ENCODE measurements around the gene GCLM.
A peak's percentile ranks its signal among the peaks of the same experiment; 100 is the strongest.
"Not testable (repeated sequence)": the region's sequence is repeated elsewhere in the genome, so short reads cannot be mapped to it uniquely, and the experiment has no call there.

Gene GCLM, protein sequence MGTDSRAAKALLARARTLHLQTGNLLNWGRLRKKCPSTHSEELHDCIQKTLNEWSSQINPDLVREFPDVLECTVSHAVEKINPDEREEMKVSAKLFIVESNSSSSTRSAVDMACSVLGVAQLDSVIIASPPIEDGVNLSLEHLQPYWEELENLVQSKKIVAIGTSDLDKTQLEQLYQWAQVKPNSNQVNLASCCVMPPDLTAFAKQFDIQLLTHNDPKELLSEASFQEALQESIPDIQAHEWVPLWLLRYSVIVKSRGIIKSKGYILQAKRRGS

DNA sequence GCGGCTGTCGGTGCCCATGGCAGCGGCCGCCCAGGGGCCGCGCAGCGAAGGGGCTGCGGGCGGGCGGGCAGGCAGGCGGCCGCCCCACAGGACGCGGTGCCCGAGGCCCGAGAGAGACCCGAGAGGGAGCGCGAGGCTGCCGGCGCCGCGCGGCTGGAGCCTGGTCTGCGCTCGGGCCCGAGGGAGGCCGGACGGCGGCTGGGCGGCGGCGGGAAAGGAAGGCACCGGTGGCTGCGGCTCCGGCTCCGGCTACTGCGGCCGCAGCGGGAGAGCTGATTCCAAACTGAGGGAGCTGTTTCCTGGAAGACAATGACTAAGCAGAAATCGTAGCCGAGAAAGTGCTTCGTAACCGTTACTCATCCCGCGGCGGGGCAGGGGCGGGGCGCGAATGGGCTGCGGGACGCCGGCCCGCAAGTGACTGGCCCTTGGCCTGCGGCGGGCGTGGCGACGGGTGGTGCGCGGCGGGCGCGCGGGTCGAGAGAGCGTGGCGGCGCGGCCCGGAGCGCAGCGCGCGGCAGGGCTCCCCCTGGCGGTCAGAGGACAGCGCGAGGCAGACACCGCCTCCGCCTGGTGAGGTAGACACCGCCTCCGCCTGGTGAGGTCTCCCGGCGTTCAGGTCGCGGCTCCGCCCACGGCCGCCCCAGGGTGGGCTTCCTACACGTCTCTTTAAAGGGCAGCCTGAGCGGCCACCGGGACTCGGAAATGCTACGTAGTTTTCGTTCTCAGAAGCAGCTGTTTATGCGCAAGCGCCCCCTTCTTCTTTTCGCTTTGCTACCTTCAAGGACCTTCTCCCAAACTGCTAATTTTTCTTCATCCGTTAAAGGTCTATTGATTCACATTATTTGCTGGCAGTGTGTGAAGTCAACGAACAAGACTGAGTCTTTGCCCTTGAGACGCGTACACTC, at the start of gene GCLM:
Gene GCLM (minus strand): TSS at position 285 of the 905 bp plus-strand sequence. CDS start 267 bp downstream, at position 18.
- peak; percentile 90 for DNase-seq (ENCODE audit: low read depth)

DNA sequence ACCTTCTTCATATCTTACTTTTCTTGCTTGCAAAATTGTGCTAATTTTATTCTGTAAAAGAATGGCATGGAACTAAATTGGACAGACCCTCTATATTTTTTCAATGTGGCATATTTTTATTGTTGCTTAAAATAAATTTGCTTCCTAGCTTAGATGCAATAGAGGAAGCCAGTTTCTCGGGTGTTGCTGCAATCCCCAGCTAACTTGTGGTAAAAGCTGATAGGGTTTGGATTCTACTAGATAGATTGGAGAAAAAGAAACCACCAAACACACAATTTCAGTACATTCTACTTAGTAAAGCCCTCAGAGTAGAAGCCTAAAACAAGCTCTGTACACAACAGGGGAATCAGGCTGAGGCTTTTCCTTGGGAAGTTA, 49.5 kb upstream of the GCLM start:
- no peak for DNase-seq (ENCODE audit: low read depth)

DNA sequence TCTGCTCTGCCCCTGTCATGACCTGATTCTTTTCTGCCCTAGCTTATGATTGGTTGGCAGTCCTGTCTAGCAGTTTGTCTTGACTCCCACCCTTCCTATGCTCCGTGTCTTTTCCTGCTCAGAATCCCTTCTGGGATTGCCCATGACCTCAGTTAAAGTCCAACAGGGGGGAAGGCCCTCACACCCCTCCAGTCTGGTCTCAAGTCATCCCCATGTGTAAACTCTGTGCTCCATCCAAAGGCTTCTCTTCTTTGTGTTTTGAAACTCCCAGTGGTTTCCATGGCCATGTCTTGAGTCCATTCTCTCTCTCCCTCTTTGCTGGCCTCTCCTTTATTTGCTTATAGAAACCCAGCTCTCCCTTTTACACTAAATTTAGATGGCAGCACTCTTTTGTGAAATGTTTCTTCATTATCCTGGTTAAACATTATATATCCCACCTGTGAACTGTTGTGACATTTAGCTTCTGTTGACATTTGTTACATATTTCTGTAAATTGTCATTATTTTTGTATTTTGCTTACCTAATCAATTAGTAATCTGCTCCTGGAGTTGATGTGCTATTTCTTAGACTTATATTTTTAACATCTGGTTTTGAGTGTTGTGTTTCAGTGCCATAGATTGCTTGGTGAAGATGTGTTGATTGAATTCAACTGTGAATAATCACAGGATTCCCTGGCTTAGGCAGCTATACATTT, 48.9 kb upstream of the GCLM start:
- DNase-seq (ENCODE audit: low read depth): no peak

DNA sequence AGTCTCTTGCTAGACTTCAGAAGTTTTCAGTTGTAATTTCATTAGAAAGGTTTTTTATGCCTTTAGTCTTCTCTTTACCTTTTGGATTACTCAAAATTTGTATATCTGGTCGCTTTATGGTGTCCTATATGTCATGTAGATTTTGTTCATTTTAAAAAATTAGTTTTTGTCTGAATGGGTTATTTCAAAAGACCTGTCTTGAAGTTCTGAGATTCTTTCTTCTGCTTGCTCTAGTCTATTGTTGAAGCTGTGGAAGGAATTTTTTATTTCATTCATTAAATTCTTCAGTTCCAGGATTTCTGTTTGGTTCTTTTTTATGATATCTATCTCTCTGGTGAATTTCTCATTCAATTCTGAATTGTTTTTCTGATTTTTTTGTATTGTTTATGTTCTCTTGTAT, 46.5 kb upstream of the GCLM start:
- DNase-seq (ENCODE audit: low read depth): no peak

DNA sequence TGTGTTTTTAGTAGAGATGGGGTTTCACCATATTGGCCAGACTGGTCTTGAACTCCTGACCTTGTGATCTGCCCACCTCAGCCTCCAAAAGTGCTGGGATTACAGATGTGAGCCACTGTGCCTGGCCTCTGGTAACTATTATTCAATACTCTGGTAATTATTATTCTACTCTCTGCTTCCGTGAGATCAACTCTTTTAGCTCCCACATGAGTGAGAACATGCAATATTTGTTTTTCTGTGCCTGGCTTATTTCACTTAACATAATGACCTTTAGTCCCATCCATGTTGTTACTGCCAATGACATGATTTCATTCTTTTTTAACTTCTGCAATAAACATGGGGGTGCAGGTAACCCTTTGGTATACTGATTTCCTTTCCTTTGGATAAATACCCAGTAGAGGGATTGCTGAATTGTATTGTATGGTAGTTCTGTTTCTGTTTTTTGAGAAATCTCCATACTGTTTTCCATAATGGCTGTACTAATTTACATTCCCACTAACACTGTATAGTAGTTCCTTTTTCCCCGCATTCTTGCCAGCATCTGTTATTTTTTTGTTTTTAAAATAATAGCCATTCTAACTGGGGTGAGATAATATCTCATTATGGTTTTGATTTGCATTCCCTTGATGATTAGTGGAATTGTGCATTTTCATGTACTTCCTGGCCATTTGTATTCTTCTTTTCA, 37.9 kb upstream of the GCLM start:
- not testable (repeated sequence) for DNase-seq (ENCODE audit: low read depth)

DNA sequence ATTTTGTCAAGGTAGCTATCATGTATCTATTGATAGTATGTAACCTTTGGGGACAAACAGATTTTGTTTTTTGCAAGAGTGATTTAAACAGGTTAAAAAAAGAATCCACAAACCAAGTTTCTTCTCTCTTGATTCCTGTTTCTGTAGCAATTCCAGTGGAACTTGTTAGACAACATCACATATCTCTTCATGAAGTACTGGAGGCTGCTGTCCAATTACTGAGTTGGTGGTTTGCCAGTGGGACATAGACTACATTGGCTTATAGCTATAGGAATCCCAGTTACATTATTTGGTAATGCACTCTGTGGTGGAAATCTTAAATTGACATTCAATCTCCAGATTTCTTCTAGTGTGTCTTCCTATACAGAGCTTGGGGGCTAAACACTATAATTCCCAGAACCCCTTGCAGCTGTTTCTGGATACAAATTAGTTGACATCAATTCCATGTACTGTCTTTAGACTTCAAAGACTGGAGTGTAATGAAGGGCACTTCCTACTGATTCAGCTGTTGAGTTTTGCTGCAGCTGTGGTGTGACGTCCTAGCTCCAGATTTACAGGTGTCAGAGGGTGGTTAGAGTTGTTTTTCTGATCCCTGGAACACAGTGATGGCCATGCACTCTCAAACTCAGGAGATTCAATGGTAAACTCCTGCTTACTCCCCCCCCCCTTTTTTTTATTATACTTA, 29.4 kb upstream of the GCLM start:
- no peak for DNase-seq (ENCODE audit: low read depth)

DNA sequence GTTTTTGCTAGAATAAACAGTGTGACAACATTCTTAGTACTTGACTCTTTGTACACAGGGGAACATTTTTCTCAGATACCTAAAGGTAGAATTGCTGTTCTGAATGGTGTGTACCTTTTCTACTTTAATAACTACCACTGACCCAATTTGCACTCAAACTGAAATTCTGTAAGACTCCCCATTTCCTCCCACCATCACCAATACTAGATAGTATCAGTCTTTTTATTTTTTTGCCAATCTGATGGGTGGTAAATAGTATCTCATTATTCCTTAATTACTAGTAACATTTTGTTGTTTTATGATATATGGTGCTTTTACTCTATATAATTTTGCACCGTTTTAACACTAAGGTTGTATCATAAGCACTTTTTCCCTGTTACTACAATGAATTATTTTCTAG, 28.8 kb upstream of the GCLM start:
- no peak for DNase-seq (ENCODE audit: low read depth)

DNA sequence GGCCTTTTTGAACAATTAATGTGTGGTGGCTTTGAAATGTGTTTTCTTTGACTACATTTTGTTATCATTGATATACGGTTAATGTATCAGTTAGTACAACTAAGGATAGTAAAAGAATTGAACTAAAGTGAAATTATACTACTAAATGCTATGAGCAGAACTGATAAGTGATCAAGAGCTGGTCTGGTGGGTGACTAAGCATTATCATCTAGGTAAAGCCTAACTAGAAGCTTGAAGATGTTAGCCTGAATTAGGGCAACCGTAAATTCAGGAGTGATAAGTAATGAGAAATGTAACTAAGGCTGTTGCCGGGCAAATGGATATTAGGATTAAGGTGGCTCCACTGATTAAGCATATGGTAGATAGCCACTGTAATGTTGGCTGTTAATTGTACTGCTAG, 16.0 kb upstream of the GCLM start:
- no peak for DNase-seq (ENCODE audit: low read depth)

DNA sequence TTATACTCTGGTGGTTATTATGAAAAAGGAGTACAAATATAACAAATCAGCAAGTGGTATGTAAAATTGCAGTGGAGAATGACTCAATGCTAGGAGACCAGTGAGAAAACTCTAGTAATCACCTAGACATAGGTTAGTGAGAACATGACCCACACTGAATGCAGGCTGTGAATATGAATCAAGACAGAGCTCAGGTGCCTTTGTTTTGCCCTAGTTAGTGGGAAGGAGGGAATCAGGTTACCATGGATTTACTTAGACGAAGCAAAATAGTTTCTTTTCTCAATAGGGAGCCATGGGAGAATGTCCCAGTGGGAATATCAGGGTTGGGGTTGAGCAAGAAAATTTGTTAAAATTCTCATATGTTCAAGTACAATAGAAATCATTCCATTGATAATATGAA, 10.6 kb upstream of the GCLM start:
- no peak for DNase-seq (ENCODE audit: low read depth)

DNA sequence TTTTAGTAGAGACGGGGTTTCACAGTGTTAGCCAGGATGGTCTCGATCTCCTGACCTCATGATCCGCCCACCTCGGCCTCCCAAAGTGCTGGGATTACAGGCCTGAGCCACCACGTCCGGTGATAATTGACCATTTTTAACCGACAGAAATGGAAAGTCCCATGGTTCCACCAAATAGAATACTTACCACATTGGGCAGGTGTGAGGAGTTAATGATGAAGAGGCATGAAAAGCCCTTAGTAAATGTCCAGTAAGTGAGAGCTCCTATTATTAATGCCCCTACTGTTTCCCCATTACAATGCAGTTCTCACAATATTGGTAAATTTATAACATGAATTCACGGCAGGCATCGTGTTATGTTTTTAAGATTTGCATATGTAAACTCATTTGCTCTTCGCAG, 8.1 kb upstream of the GCLM start:
- DNase-seq (ENCODE audit: low read depth): no peak

DNA sequence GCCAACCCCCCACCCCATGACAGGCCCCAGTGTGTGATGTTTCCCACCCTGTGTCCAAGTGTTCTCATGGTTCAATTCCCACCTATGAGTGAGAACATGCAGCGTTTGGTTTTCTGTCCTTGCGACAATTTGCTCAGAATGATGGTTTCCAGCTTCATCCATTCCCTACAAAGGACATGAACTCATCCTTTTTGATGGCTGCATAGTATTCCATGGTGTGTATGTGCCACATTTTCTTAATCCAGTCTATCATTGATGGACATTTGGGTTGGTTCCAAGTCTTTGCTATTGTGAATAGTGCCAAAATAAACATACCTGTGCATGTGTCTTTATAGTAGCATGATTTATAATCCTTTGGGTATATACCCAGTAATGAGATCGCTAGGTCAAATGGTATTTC, 1.6 kb upstream of the GCLM start:
- DNase-seq (ENCODE audit: low read depth): not testable (repeated sequence)

DNA sequence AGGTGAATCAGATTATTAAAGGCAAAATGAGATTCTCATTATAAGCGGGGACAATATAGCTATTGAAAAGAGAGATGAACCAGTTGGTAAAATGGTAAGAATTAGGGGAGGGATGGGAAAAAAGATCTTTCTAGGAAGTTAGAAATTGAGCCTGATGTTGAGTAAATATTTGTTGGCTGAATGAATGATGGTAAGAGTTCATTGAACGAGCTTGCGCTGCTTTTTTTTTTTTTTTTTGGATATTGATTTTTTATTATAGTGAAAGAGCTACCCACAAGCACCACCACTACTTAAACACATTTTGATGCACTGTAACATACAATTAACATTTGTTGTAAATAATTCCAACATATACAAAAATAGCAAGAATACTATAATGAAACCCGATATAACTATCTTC, 1.1 kb upstream of the GCLM start:
- no peak for DNase-seq (ENCODE audit: low read depth)

DNA sequence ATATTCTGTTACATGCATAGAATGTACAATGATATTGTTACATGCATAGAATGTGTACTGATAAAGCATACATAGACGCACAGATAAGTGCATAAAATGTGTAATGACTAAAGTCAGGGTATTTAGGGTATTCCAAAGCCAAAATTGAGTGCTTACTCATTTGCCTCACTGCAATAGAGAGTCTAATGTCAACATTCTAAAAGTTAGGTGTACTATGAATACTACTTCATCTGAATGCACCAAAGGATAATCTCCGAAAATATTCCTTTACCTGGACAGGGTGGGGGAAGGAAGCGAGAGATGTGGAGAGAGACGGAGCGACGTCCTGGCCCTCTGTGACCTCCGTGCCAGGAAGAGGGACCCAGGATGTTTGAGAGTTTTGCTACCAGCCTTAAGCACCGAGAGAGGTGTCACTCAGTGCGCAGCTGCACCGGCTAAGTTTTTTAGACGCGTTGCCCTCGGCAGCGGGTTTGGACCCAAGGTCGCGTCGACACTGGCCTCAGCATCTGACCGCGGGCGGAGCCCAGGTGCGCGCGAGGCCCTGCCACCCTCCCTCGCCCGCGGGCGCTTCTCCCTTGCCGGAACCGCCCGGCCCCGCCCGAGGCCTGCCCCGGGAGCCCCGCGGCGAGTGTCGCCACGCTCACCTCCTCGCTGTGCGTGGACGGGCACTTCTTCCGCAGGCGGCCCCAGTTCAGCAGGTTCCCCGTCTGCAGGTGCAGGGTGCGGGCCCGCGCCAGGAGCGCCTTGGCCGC, 660 bp downstream of the GCLM start:
- DNase-seq (ENCODE audit: low read depth): peak; percentile 44

DNA sequence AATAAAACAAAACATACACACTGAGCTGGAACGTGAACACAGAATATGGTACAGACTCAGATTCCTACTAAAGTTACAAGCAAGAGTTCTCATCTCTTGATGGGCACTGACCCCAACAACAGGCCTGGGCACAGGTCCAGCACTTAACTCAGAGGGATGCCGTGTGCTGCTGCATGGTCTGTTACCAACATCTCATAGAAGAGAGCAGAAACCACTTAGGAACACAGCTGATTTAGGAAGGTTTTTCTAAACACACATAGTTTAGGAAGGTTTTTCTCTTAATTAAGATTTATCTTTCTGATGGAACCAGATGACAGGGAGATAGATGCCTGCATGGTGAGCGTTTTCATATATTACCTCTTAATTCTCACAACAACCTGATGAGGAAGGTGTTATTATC, 1.5 kb downstream of the GCLM start:
- DNase-seq (ENCODE audit: low read depth): no peak

DNA sequence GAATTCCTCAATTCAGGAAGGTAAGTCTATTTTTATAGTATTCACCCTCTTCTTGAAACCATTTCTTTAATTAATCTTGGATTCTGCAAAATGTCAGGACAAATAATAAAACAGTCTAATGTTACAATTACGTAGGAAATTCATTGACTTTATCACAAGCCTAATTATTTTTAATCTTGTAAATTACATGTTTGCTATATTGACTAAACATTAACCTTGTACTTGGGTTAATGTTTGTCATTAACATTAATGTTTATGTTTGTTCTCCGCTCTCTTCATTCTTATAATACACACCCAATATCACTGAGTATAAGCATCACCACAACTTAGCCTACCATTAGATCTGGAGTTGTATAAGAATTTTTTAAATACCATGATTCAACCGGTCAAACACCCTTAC, 2.8 kb downstream of the GCLM start:
- no peak for DNase-seq (ENCODE audit: low read depth)

DNA sequence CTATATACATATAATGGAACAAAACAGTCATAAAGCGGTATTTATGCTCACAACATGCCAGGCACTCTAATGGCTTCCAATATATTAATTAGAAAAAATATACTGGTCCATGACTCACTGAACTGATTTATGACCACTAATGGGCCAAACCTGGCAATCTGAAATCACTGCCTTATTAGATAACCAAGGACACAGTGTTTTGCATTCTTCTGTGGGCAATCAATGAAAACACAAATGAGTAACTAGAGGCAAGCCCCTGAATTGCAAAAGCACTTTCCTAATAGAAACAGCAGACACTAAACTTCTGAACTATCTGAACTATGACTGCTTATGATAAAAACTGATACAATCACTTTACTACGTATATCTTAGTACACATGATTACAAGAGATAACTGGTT, 3.5 kb downstream of the GCLM start:
- no peak for DNase-seq (ENCODE audit: low read depth)

DNA sequence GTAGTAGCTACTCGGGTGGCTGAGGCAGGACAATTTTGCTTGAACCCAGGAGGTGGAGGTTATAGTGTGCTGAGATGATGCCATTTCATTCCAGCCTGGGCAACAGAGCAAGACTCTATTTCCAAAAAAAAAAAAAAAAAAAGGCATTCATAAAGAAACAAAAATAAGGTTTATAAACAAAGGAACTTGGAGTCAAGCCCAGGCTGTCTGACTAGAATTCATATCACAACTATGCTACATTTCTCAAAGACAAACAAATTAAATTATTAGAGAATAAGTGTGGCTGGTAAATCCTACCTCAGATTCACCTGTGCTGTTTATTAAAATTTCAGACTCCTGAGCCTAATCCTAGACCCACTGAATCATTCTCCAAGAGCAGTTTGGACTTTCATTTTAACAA, 4.2 kb downstream of the GCLM start:
- DNase-seq (ENCODE audit: low read depth): no peak

DNA sequence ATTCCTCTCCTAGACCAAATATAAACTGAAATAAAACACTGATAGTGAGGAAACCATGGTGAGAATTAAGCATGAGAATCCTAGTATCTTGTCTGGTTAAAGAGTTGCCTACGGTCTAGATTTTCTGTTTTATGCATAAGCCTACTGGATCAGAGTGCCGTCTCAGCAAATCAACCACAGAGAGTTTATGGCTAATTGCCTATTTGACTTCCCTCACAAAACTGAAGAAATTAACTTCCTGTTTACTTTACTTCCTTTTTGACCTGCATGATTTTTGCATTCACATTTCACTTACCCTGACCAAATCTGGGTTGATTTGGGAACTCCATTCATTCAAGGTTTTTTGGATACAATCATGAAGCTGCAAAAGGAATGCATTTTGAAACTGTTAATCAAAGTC, 5.0 kb downstream of the GCLM start:
- DNase-seq (ENCODE audit: low read depth): no peak

DNA sequence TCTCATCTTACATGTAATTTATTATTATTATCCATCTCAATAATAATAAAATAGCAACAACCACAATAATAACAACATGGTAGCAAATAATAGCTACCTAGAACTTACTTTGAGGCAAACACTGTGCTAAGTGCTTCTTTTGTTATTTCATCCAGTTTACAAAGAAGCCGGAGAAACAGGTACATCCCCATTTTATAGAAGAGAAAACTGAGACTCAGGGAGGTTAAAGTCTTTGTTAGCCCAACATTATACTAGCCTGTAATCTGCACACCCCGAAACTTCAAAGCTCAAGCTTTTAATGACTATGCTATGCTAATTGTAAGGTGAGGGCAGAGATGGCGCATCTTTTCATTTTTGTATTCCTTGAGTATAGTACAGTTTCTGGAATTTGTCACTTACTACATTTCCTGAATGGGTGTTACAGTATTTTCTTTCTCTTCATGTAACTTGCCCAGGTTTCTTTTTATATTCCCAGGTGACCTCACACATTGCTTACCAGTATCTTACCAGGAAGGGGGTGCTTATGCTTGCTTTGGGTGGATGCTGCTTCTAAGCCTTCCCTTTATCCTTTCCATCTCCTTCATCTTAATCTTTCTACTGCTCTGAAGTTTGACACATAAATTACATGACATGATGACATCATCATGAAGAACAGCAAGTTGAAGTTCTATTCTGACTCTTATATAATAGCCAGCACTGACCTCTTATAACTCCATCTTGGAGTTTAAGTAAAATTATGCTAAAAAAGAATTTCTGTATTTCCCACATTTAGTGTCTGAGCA, 8.3 kb downstream of the GCLM start:
- DNase-seq (ENCODE audit: low read depth): no peak

DNA sequence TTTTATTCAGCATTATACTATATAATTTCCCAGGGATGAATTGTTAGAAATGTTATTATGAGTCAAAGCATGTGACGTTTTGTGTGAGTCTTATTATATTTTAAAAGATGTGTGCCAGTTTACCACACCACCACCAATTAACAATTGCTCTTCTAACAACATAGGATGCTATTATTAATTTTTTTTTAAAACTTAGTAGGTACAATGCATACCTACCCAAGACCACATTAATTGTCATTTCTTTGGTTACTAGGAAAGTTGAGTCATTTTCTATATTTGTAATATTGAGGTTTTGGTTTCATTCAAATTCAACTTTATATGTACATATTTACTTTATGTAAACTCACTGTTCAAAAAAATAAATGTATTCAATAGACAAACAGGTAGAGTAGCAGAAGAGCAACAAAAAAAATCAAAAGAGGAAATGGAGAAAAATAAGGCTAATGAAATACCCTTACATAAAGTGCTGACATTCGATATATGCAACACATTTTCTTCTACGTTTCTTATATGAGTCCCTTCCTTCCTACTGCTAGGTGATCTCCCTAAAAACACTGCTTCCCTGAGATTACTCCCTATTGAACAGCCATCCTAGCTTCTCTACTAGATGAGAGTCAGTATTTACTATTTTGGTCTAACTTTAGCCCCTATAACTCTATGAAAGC, 9.6 kb downstream of the GCLM start:
- no peak for DNase-seq (ENCODE audit: low read depth)
